Cardiac fibroblast (primary cell): ENCODE measurements around the gene OSBPL9.
"Not testable (repeated sequence)": the region's sequence is repeated elsewhere in the genome, so short reads cannot be mapped to it uniquely, and the experiment has no call there.

ENCODE experiments used
- DNase-seq, 2 donors: peaks; one replicate each; pipeline versions ENCODE4 v3.0.0 to v3.0.0-alpha.2; 2010; ENCODE audit warnings: low read depth in 2 of 2
- H3K4me3 ChIP-seq, 2 donors: replicated peaks in 1 of 2; 1 replicate in 1 of 2; 2 replicates in 1 of 2; pipeline ENCODE4 v1.5.1; 2011; ENCODE audit warnings: low read depth in 2 of 2, low read length in 2 of 2, mild to moderate bottlenecking in 2 of 2, moderate library complexity in 1 of 2
- CTCF ChIP-seq: IDR thresholded peaks from one replicate; pipeline ENCODE4 v1.5.1; 2011; ENCODE audit warnings: low read depth, mild to moderate bottlenecking, low read length, inconsistent platforms

Gene OSBPL9

GRCh38 chr1:51643362-51643761 is 26.5 kb downstream of the OSBPL9 start:
- no peak overlapping the region for H3K4me3 ChIP-seq
- DNase-seq: no peak
- TF ChIP-seq CTCF: no peak

DNA sequence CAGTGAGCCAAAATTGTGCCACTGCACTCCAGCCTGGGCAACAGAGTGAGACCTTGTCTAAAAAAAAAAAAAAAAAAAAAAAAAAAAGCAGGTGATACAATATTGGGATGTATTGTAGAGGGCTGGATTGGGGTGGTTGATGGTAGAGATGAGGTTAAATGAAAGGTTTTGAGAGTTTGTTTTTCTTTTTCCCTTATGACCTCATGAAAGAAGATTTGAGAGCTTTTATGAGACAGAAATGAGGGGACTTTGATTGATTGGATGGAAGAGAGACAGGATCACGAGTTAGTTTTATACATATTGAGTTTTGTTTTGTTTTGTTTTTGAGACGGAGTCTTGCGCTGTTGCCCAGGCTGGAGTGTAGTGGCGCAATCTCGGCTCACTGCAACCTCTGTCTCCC is 27.1 kb downstream of the OSBPL9 start:
- TF ChIP-seq CTCF: no peak
- DNase-seq: no peak
- no peak overlapping the region for H3K4me3 ChIP-seq

DNA sequence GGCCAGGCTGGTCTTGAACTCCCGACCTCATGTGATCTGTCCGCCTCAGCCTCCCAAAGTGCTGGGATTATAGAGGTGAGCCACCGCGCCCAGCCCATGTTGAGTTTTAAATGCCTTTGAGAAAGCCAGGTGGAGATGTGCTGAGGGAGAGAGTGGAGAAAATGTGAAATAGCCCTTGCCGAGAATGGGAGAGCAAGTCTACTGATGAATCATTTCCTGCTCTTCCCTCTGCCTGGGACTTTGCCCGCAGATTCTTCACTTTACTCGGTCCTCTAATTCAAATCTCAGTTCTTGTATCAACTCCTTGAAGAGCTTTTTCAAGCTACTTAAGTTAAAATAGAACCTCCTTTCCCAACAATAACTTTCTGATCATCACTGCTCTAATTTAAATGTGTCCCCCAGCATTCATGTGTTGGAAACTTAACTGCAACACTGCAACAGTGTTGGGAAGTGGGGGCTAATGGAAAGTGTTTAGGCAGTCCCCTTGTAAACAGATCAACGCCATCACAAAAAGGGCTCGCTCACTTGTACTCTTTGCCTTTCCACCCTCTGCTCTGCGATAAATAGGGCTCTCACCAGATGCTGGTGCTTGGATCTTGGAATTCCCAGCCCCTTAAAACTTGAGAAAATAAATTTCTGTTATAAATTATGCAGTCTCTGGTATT is 27.8 kb downstream of the OSBPL9 start:
- TF ChIP-seq CTCF: no peak
- peak overlapping the region in 1 of 2 donors; percentile 7 for H3K4me3 ChIP-seq
- peak; percentile 86 to 88 for DNase-seq

- not testable (repeated sequence) for H3K4me3 ChIP-seq, DNase-seq
These were observed 29.7 kb downstream of the OSBPL9 start for GRCh38 chr1:51646592-51646991.

- TF ChIP-seq CTCF: no peak
- no peak overlapping the region for H3K4me3 ChIP-seq
- peak; percentile 66 to 87 for DNase-seq
These were observed 31.6 kb downstream of the OSBPL9 start for GRCh38 chr1:51648180-51649109.

DNA sequence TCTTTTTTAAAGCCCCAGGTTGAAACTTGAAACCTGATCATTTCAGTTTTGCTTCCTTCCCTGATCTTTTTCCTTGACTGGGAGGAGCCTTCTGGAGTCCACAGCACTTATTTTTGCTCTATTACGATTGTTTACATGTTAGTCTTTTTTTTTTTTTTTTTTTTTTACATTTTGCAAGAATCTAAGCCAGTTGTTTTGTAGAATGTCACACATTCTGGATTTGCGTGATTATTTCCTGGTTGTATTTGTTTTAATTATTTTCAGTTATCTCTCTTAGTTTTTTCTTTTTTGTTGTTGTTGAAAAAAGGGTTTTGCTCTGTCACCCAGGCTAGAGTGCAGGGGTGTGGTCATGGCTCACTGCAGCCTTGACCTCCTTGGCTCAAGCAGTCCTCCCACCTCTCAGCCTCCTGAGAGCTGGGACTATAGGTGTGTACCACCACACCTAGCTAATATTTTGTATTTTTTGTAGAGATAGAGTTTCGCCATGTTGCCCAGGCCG is 32.8 kb downstream of the OSBPL9 start:
- no peak for TF ChIP-seq CTCF
- no peak for DNase-seq
- no peak overlapping the region for H3K4me3 ChIP-seq

DNA sequence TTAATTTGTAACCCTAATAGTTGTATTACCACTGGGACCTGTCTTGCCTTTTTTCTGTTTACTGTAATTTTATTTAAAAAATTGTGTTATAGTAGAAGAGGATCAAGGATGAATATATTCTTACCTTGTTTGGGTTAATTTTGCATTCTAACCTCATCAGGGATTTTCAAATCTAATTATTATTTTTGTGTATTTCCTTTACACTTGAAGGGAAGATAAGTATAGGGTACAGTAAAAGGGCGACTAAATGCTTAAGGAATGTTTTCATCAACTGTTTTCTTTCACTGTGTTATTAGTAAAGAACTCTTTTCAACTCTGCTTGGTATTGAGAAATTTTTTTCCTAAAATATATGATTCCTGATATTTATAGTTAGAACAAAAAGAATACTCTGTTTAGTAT is 33.3 kb downstream of the OSBPL9 start:
- DNase-seq: no peak
- no peak for TF ChIP-seq CTCF
- H3K4me3 ChIP-seq: no peak overlapping the region
